ENCODE data around the gene RNF44. TPM values are rescaled to one million over a fixed set of nuclear protein-coding genes. Genes with fewer than 3 reads are reported as not detected.

RNF44 gene
- total RNA-seq, result 9.5 TPM

DNA sequence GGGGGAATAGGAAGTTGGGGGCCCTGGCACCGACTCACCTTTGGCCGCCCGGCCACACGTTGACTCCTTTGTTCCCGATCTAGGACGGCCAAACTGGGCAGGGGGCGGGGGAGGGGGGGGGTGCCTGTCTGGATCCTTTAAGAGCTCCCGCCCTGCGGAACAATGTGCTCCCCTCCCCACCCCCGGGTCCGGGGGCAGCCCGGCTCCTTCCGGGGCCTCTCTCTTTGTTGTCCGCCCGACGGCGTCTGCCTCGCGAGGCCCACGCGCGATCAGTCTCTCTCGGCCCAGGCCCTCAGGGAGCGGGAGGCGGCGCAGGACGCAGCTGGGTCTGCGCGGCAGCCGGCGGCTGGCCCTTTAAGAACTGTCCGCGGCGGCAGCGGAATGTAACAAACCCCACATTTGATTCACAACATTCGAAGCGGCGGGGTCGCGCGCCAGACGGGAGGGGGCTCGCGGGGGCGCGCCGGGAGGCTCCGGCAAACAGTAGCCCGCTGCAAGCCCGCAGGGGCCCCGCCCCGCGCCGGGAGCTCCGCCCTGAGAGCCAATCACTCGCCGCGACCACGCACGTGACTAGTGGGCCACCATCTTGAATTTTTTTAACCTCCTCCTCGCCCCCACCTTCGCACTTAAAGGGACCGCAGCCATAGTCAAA is at the start of gene RNF44:
Gene RNF44 (minus strand): TSS at position 501 of the 652 bp plus-strand sequence. CDS start 4,930 bp downstream, outside the sequence.
- peak; percentile 99 for DNase-seq

DNA sequence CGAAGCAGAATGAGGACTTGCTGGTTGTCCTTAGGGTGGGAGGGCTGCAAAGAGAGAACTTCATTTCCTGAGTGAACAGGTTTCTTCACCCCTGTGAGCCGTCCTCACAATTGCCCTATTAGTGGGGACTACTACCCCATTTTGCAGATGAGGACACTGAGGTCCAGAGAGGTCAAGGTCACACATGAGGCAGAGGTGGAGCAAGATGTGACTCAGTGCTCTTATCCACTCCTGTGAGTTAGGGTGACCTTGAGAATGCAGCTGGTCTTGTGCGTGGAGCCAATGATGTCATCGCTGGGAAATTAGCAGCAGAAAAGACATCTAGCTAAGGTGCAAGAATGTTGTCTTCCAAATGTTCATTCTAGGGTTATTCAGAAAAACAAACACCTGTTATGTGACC is 45.9 kb upstream of the RNF44 start:
- DNase-seq, result no peak

DNA sequence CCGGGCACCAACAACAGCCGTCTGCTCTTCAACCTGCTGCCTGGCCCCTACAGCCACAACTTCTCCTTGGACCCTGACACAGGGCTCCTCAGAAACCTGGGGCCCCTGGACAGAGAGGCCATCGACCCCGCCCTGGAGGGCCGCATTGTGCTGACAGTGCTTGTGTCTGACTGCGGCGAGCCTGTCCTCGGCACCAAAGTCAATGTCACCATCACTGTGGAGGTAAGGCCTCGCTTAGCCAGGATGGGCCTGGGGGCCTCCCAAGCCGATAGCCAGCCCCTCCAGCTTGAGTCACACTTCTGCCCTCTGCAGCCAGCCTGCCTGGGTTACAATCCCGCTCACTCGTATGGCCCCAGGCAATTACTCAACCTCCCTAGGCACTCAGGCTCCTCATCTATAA is 44.2 kb upstream of the RNF44 start:
- no peak for DNase-seq

DNA sequence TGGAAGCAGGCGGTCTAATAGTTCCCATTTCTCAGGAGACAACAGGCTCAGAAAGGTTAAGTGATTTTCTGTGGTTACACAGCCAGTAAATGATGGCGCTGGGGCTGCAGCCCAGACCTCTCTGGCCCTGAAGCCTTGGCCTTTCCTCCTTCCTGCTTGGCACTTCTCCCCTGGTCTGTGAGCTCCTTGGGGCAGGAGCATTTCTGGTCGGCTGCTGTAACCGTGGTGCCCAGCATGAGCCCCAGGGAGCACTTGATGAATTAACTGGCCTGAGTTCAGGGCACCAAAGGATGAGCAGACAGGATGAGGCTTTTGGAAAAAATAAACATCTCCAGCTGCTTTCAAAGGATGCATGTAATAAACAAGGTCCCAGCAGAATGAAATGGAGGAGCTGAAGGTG is 42.1 kb upstream of the RNF44 start:
- DNase-seq, result no peak

DNA sequence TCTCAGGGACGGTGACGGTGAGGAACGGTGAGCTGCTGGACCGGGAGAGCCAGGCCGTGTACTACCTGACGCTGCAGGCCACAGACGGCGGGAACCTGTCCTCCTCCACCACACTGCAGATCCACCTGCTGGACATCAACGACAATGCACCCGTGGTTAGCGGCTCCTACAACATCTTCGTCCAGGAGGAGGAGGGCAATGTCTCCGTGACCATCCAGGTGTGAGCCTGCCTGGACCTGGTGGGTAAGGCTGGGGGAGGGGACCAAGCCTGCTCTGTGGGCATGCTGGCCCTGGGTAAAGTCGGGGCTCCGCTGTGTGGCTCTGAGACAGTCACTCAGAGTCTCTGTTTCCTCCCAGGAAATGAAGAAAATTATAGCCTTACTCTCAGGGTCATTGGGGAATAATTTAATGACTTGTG is 41.2 kb upstream of the RNF44 start:
- no peak for DNase-seq

DNA sequence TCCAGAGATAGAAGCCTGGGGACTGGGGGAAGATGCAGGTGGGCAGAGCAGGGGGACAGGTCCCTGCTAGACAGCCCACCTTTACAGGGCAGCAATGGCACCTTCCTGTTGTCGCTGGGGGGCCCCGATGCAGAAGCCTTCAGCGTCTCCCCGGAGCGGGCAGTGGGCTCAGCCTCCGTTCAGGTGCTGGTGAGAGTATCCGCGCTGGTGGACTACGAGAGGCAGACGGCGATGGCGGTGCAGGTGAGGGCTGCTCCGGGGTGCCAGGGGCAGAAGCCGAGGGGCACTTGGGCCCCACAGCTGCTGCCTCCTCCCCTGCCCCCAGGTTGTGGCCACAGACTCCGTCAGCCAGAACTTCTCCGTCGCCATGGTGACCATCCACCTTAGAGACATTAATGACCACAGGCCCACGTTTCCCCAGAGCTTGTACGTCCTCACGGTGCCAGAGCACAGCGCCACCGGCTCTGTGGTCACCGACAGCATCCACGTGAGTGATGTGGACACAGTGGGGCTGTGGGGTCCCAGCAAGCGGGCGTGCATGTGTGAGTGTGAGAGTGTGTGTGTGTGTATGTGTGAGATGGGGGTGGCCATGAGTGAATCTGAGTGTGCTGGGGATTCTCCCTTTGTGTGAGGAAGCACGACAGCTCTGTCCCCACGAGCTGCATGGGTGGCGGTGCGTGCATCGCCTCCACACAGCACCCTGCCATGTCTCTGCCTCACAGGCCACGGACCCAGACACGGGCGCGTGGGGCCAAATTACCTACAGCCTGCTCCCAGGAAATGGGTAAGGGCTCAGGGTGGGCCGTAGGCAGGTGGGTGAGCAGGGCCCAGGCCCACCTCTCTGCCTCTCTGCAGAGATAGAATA is 40.3 kb upstream of the RNF44 start:
- no peak for DNase-seq

DNA sequence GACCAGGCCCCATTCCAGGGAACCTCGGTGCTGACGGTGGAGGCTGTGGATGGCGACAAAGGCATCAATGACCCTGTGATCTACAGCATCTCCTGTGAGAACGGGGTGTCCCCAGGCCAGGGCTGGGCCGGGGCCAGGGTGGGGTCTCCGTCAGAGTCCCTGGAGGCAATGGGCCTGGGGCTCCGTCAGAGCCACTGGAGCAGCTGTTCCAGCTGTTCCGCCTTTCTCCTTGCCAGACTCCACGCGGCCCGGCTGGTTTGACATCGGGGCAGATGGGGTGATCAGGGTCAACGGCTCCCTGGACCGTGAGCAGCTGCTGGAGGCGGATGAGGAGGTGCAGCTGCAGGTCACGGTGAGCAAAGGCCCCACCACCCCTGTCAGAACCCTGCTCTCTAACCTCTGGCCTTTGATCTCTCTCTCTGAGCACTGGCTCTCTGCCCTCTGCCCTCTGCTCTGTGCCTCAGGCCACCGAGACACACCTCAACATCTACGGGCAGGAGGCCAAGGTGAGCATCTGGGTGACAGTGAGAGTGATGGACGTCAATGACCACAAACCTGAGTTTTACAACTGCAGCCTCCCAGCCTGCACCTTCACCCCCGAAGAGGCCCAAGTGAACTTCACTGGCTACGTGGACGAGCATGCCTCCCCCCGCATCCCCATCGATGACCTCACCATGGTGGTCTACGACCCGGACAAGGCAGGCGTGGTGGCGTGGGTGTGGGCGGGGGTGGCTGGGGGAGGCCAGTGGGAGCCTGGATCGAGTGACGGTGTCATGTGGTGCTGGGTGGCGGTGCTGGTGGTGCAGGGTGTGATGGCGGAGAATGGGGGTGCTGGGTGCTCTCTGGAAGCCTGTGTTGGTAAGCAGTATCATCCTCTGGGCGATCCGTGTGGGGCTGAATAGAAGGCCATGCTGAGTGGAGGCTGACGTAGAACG is 38.6 kb upstream of the RNF44 start:
- no peak for DNase-seq

DNA sequence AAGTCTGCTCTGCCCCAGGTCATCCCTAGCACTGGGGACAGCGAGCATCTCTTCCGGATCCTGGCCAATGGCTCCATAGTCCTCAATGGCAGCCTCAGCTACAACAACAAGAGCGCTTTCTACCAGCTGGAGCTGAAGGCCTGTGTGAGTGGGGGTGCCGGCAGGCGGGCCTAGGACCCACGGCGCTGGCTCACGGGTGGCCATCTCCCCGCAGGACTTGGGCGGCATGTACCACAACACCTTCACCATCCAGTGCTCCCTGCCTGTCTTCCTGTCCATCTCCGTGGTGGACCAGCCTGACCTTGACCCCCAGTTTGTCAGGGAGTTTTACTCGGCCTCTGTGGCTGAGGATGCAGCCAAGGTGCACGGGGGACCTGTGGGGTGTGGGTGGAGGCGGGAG is 37.9 kb upstream of the RNF44 start:
- DNase-seq, result no peak

DNA sequence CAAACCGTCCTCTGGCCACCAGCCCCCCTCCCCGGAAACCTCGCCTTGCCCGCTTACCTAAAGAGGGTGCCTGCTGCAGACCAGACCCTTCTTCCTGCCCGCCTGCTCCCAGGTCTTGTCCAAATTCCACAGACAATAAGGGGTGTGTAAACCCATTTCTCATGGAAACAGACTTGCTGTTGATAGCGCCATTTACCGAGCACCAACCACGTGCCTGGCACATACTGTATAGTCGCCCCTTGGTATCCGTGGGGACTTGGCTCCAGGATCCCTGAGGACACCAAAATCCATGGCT is 37.0 kb upstream of the RNF44 start:
- no peak for DNase-seq

DNA sequence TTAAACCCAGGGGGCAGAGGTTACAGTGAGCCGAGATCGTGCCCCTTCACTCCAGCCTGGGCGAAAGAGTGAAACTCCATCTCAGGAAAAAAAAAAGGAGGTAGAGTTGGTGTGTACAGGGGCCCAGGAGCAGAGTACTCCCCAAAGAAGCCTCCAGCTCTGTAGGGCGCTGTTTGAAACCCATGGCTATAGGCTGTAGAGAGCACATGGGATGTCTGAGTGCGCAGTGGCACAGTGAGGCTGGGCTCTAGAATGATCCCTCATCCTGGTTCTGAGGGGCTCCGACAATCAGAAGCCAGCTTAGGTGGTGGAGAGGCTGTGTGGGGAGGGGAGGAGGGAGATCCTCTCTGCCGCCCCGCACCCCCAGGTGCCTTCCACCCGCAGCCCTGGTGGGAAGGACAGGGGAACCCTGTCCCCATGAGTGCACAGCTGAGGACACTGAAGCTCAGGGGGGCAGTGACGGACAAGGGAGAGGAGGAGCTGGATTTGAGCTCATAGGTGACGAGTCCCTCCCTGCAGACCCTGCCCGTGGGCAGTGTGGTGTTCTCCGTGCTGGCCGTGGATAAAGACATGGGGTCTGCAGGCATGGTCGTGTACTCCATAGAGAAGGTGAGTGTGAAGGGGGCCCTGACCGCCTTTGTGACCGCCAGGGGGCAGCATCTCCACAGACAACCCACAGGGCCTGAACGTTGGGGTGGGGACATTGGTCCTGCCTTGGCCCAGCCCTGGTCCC is 36.5 kb upstream of the RNF44 start:
- no peak for DNase-seq

DNA sequence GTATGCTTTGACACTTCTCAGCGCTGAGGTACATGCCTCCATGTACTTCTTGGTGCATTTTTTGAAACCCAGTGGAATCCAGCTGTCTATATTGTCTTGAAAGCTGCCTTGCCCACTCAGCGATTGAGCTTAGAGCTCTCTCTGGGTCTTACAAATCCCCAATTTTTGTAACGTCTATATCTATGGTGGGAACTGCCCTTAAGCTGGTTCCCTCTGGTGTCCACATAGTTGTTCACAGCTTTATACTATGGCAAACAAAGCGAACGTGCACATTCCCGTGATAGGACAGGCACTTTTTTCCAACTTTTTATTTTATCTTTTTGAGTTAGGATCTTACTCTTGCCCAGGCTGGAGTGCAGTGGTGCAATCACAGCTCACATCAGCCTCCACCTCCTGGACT is 32.8 kb upstream of the RNF44 start:
- no peak for DNase-seq

DNA sequence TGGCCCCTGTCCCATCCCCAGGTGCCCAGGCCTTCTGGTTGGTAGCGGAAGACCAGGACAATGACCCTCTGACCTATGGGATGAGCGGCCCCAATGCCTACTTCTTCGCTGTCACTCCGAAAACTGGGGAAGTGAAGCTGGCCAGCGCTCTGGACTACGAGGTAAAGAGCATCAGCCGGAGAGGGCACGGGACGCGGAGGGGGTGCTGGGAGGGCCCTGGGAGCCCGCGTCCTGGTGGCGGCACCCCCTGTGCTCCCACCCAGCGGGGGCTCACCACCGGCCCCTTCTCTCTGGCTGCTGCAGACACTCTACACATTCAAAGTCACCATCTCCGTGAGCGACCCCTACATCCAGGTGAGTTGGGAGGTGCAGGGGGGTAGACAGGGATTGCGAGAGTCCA is 31.5 kb upstream of the RNF44 start:
- no peak for DNase-seq

DNA sequence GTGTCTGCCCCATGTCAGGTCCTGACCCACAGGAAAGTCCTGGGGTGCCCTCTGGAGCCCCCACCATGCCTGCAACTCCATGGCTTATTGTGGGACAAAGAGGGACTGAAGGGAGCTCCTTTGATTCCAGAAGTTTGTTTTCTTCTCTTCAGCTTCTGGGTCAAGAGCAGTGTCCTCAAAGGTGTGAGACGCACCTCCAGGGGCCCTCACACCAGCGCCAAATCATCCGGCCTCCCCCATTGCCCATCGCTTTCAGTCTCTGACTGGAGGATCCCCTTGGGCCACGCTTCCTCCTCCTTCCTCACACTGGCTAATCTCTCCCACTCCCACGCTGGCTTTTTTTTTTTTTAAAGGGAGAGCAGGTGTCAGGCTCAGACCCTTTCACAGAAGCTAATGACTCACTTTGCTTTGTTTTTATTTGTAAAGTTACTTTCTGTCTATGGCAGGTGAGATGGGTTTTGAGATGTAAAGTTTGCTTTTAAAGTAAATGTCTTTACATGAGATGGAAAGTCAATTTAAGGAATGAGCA is 28.6 kb upstream of the RNF44 start:
- no peak for DNase-seq

DNA sequence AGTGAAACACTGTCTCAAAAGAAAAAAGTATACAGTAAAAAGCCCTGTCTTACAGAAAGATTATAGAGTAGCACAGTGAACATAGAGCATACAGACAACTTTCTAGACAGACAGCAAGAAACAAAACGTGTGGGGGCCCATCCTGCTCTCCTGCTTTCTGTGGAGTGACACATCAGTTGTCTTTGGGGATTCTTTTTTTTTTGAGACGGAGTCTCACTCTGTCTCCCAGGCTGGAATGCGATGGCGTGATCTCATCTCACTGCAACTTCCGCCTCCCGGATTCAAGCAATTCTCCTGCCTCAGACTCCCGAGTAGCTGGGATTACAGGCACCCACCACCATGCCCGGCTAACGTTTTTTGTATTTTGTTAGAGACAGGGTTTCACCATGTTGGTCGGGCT is 26.8 kb upstream of the RNF44 start:
- no peak for DNase-seq

DNA sequence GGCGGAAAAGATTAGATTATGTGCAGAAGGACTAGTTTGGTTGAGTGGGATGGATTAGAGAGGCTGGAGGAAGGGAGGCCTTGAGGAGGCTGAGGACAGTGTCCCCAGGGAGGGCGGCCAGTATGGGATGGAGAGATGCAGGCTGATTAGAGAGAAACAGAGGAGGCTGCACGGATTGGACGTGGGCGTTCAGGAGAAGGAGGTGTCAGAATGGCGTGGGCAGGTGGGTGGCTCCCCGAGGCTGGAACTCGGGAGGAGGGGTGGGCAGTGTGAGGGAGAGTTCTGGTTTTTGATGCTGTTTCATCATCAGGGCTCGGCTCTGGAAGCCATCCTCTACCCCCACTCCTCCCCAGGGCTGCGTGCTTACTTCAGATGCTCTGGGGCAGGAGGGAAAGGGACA is 25.0 kb upstream of the RNF44 start:
- DNase-seq, result no peak

DNA sequence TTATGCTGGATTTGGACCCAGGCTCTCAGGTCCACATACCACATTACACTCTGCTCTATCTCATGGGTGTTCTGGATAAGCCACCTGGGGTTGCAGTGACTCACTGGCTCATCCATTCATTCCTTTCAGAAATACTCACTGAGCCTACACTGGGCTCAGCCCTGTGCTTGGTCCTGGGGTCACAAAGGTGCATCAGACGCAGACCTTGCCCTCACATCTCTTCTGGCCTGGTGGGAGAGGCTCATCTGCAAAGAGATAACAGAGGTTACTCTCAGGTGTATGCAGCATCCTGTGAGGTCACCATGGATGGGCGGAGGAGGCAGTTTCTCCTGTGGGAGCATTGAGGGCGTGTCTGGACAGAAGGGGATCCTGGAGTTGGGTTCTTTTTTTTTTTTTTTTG is 24.1 kb upstream of the RNF44 start:
- DNase-seq, result no peak

DNA sequence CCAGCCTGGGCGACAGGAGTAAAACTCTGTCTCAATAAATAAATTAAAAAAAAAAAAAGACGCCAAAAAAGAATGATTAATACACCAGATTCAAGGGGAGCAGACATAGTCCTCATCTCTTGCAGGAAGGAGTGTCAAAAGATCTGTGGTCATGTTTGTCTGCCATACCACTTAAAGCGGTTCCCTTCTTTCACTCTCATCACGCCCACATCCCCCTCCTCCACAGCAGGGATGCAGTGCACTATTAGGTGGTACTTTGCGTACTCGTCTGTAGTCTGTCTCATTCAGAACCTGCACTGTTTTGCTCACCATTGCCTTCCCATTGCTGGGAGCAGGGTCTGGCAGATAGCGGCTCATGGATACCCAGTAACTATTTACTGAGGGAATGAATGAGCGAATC is 23.2 kb upstream of the RNF44 start:
- DNase-seq, result no peak

DNA sequence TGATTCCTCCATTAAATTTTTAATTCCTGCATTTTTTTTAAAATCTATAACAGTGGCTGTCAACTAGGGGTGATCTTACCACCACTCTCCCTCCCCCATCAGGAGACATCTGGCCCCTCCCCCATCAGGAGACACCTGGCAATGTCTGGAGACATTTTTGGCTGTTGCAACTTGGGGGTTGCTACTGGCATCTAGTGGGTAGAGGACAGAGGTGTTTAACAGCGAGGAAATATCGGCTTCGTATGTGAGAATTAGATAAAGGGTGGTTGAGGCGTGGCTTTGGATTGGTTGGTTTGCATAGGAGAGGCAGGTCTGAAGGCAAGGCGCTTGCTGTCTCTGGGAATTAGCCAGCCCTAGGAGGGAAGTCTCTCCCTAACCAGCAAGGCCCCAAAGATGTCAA is 22.5 kb upstream of the RNF44 start:
- DNase-seq, result no peak

DNA sequence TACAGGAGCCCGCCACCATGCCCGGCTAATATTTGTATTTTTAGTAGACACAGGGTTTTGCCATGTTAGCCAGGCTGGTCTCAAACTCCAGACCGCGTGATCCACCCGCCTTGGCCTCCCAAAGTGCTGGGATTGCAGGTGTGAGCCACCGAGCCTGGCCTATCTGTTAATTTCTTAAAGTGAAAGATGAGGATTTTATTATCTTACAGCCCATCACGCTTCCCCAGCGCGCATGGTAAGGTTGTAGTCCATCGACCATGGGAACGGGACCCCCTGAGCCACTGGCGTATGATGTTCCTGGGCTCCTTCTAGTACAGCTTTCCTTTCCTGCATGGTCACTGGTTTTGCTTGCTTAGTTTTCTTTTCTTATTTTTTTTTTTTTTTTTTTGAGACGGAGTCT is 20.6 kb upstream of the RNF44 start:
- DNase-seq, result no peak

DNA sequence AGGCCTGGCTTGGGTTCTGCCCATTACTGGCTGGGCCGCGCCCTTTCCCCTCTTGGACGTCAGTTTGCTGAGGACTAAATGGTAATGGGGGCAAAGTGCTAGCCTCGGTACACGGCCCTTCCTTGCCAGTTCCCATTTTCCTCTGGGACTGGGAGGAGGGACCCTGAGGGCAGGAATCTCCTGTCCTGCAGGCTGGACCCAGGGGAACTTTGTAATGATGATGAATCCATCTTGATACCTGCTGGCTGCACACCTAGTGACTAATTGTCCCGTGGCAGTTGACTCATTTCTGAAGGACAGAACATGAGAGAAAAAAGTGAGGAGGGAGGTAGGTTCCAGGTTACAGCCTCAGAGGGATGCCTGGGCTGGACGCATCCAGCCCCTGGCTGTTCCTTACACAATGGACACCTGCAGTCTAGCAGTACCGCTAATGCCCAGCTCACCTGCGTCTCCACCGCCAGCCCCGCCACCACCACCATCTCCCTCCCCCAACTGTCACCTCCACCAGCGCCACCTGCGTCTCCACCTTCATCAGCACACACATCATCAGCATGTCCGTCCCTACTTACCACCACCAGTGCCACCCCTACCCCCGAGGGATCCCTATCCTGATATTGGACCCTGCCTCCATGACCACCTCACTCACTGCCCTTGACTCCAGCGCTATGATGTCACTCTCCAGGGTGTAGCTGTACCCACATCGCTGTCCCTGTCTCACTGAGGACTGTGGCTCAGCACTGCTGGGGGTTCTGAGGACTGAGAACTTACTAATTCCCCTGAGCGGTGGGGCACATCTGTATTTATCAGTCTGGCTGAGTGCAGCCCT is 16.3 kb upstream of the RNF44 start:
- no peak for DNase-seq

DNA sequence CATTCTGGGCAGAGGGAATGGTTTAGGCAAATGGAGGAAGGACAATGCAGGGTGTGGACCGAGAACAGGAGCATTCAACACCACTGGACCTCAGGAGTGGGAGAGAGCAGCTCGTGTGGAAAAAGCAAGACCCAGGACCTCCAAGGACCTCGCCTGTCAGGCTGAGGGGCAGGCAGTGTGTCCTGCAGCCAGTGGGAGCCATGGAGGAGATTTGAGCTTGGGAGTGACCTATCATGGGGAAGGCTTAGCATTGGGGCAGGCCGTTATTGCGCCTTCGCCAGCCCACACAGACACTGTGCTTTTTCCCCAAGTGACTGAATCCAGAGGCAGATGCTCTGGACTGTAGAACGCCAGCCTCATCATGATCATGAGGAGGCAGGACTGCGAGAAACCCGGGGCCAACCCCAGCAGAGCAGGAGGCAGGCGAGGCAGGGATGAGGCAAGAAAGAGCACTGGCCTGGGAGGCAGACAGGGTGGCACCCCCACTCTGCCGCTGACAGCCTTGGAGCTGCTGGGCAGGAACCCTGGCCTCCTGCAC is 15.2 kb upstream of the RNF44 start:
- DNase-seq, result no peak

Data from skin of body (tissue), 2 donors.